Amniotic stem cell (primary cell): ENCODE results near the gene IGFBP6.
"Not testable (repeated sequence)": the region's sequence is repeated elsewhere in the genome, so short reads cannot be mapped to it uniquely, and the experiment has no call there.

ENCODE experiments used
- DNase-seq: peaks from one replicate; lab custom pipeline; 2025; lab: John Stamatoyannopoulos, UW

Gene IGFBP6

GRCh38 chr12:53096759-53097158, 708 bp upstream of the IGFBP6 start:
- no peak for DNase-seq

- no peak for DNase-seq
Observed at GRCh38 chr12:53097207-53097563, 282 bp upstream of the IGFBP6 start.

GRCh38 chr12:53098354-53098981, 1.0 kb downstream of the IGFBP6 start:
- peak; percentile 75 for DNase-seq

GRCh38 chr12:53099071-53099882, 1.8 kb downstream of the IGFBP6 start:
- peak; percentile 86 for DNase-seq

GRCh38 chr12:53100466-53101151, 3.1 kb downstream of the IGFBP6 start:
- no peak for DNase-seq

- DNase-seq = no peak
Observed at GRCh38 chr12:53101266-53101665, 3.8 kb downstream of the IGFBP6 start.

GRCh38 chr12:53101931-53102781, 4.7 kb downstream of the IGFBP6 start:
- no peak for DNase-seq

- no peak for DNase-seq
Observed at GRCh38 chr12:53102883-53103807, 5.7 kb downstream of the IGFBP6 start, which contains the start of gene SOAT2. Gene SOAT2, plus strand, starts transcription at chr12:53103486. Its CDS starts 92 bp downstream, at chr12:53103578.

- DNase-seq = no peak
Observed at GRCh38 chr12:53103860-53104305, 6.4 kb downstream of the IGFBP6 start.

- DNase-seq = no peak
Observed at GRCh38 chr12:53105256-53105655, 7.8 kb downstream of the IGFBP6 start.

- no peak for DNase-seq
Observed at GRCh38 chr12:53105712-53106439, 8.4 kb downstream of the IGFBP6 start.

GRCh38 chr12:53107122-53107521, 9.7 kb downstream of the IGFBP6 start:
- no peak for DNase-seq

GRCh38 chr12:53112431-53112830, 15.0 kb downstream of the IGFBP6 start:
- DNase-seq = not testable (repeated sequence)

- DNase-seq = no peak
Observed at GRCh38 chr12:53113136-53113705, 15.8 kb downstream of the IGFBP6 start.

GRCh38 chr12:53113951-53114350, 16.5 kb downstream of the IGFBP6 start:
- DNase-seq = no peak

GRCh38 chr12:53115112-53115890, 17.8 kb downstream of the IGFBP6 start:
- DNase-seq = no peak

- DNase-seq = no peak
Observed at GRCh38 chr12:53115891-53116648, 18.6 kb downstream of the IGFBP6 start.

- DNase-seq = no peak
Observed at GRCh38 chr12:53118751-53119300, 21.4 kb downstream of the IGFBP6 start.
